H9 (cell line): ENCODE measurements around the gene PROSER3. TPM values are rescaled to one million over a fixed set of nuclear protein-coding genes. Genes with fewer than 3 reads are reported as not detected.

ENCODE experiments used
- DNase-seq: peaks from one replicate; pipeline ENCODE4 v3.0.0-alpha.2; 2017
- H2AFZ ChIP-seq: one replicate; pipeline ENCODE4 v1.6.1; 2013; ENCODE audit warnings: mild to moderate bottlenecking, low read length, control low read depth, moderate library complexity
- H2AK5ac ChIP-seq: 2 replicates; pipeline ENCODE4 v1.6.1; 2013; ENCODE audit warnings: low read length, control low read depth, mixed read lengths; ENCODE audit not compliant: insufficient read length
- H2BK120ac ChIP-seq: one replicate; pipeline ENCODE4 v1.6.1; 2013; ENCODE audit warnings: low read depth, mild to moderate bottlenecking, low read length, control low read depth, inconsistent platforms; ENCODE audit not compliant: poor library complexity, severe bottlenecking
- H2BK12ac ChIP-seq: 2 replicates; pipeline ENCODE4 v1.6.1; 2013; ENCODE audit warnings: low read length, control low read depth, mixed read lengths, low read depth; ENCODE audit not compliant: insufficient read length
- H2BK15ac ChIP-seq: 2 replicates; pipeline ENCODE4 v1.6.1; 2013; ENCODE audit warnings: low read depth, low read length, control low read depth
- H2BK20ac ChIP-seq: one replicate; pipeline ENCODE4 v1.6.1; 2013; ENCODE audit warnings: low read depth, mild to moderate bottlenecking, low read length, control low read depth, inconsistent platforms; ENCODE audit not compliant: poor library complexity, severe bottlenecking
- H2BK5ac ChIP-seq: 2 replicates; pipeline ENCODE4 v1.6.1; 2013; ENCODE audit warnings: low read length, control low read depth, mixed read lengths; ENCODE audit not compliant: insufficient read length
- H3K14ac ChIP-seq: 2 replicates; pipeline ENCODE4 v1.6.1; 2013; ENCODE audit warnings: low read length, control low read depth; ENCODE audit not compliant: insufficient read depth
- H3K18ac ChIP-seq: 2 replicates; pipeline ENCODE4 v1.6.1; 2013; ENCODE audit warnings: low read depth, mild to moderate bottlenecking, mixed read lengths, low read length, control low read depth; ENCODE audit not compliant: insufficient read length
- H3K23ac ChIP-seq: 2 replicates; pipeline ENCODE4 v1.6.1; 2013; ENCODE audit warnings: low read length, control low read depth, mixed read lengths, low read depth; ENCODE audit not compliant: insufficient read length
- H3K23me2 ChIP-seq: 2 replicates; pipeline ENCODE4 v1.6.1; 2013; ENCODE audit warnings: low read depth, mild to moderate bottlenecking, mixed read lengths, low read length, control low read depth; ENCODE audit not compliant: insufficient read length, poor library complexity, severe bottlenecking
- H3K27ac ChIP-seq: 2 replicates; pipeline ENCODE4 v1.5.1; 2013; ENCODE audit warnings: low read length, control low read depth, mixed read lengths, low read depth; ENCODE audit not compliant: insufficient read length
- H3K27me3 ChIP-seq: 2 replicates; pipeline ENCODE4 v1.6.1; 2013; ENCODE audit warnings: low read length, control low read depth, inconsistent platforms; ENCODE audit not compliant: insufficient read depth
- H3K4ac ChIP-seq: 2 replicates; pipeline ENCODE4 v1.6.1; 2013; ENCODE audit warnings: low read depth, mild to moderate bottlenecking, control low read depth, inconsistent platforms, low read length, moderate library complexity
- H3K4me1 ChIP-seq: 2 replicates; pipeline ENCODE4 v1.6.1; 2013; ENCODE audit warnings: low read length, control low read depth, inconsistent platforms; ENCODE audit not compliant: insufficient read depth
- H3K4me2 ChIP-seq: 2 replicates; pipeline ENCODE4 v1.6.1; 2013; ENCODE audit warnings: low read length, control low read depth, mixed read lengths; ENCODE audit not compliant: insufficient read length, insufficient read depth
- H3K56ac ChIP-seq: 2 replicates; pipeline ENCODE4 v1.6.1; 2013; ENCODE audit warnings: low read depth, mild to moderate bottlenecking, mixed read lengths, low read length, control low read depth; ENCODE audit not compliant: insufficient read length
- H3K79me1 ChIP-seq: 2 replicates; pipeline ENCODE4 v1.6.1; 2013; ENCODE audit warnings: low read depth, mild to moderate bottlenecking, moderate library complexity, low read length, control low read depth, inconsistent platforms; ENCODE audit not compliant: insufficient read depth, poor library complexity, severe bottlenecking
- H3K79me2 ChIP-seq: 2 replicates; pipeline ENCODE4 v1.6.1; 2013; ENCODE audit warnings: low read length, control low read depth, inconsistent platforms; ENCODE audit not compliant: insufficient read depth
- H3K9ac ChIP-seq: 2 replicates; pipeline ENCODE4 v1.6.1; 2013; ENCODE audit warnings: low read length, control low read depth, mixed read lengths; ENCODE audit not compliant: insufficient read length; ENCODE audit errors: extremely low read depth
- H3K9me3 ChIP-seq: one replicate; pipeline ENCODE4 v1.6.1; 2013; ENCODE audit warnings: low read depth, low read length, inconsistent platforms; ENCODE audit not compliant: control insufficient read depth
- H3T11ph ChIP-seq: one replicate; pipeline ENCODE4 v1.6.1; 2013; ENCODE audit warnings: mild to moderate bottlenecking, low read length, control low read depth, inconsistent platforms
- H4K20me1 ChIP-seq: one replicate; pipeline ENCODE4 v1.6.1; 2013; ENCODE audit not compliant: control insufficient read depth, insufficient read length, insufficient read depth
- H4K5ac ChIP-seq: 2 replicates; pipeline ENCODE4 v1.6.1; 2013; ENCODE audit warnings: low read depth, mild to moderate bottlenecking, mixed read lengths, low read length, control low read depth; ENCODE audit not compliant: insufficient read length
- H4K8ac ChIP-seq: replicated peaks from 2 replicates; pipeline ENCODE4 v1.6.1; 2013; ENCODE audit warnings: low read length, control low read depth, mixed read lengths, low read depth; ENCODE audit not compliant: insufficient read length
- H4K91ac ChIP-seq: 2 replicates; pipeline ENCODE4 v1.6.1; 2013; ENCODE audit warnings: low read depth, mild to moderate bottlenecking, moderate library complexity, mixed read lengths, low read length, control low read depth; ENCODE audit not compliant: insufficient read length
- H3K27ac Mint-ChIP-seq, 3 experiments: 2 replicates in 2 of 3; 3 replicates in 1 of 3; pipeline ENCODE4 v1.8.0; 2020 to 2021; ENCODE audit warnings: mixed read lengths in 3 of 3, mild to moderate bottlenecking in 1 of 3, moderate library complexity in 1 of 3
- H3K27me3 Mint-ChIP-seq: 2 replicates; pipeline ENCODE4 v1.8.0; 2021; ENCODE audit warnings: low read depth, mild to moderate bottlenecking, moderate library complexity, mixed read lengths
- H3K36me3 Mint-ChIP-seq, 3 experiments: 2 replicates in 2 of 3; 3 replicates in 1 of 3; pipeline ENCODE4 v1.8.0; 2020 to 2021; ENCODE audit warnings: low read depth in 3 of 3, mixed read lengths in 3 of 3; ENCODE audit not compliant: insufficient read depth in 1 of 3
- H3K4me1 Mint-ChIP-seq, 2 experiments: 2 replicates each; pipeline ENCODE4 v1.8.0; 2020; ENCODE audit warnings: mixed read lengths in 2 of 2
- H3K4me3 Mint-ChIP-seq, 2 experiments: 2 replicates in 1 of 2; 3 replicates in 1 of 2; pipeline ENCODE4 v1.8.0; 2020 to 2021; ENCODE audit warnings: mild to moderate bottlenecking in 2 of 2, mixed read lengths in 2 of 2, moderate library complexity in 1 of 2
- H3K9me3 Mint-ChIP-seq, 2 experiments: 2 replicates in 1 of 2; 3 replicates in 1 of 2; pipeline ENCODE4 v1.8.0; 2020; ENCODE audit warnings: mild to moderate bottlenecking in 2 of 2, mixed read lengths in 2 of 2, moderate library complexity in 1 of 2
- CTCF ChIP-seq: fragments of 200-600 bp; sonication (generic); conservative IDR thresholded peaks from 3 replicates; pipeline ENCODE4 v1.8.0; 2021; ENCODE audit warnings: antibody characterized with exemption, mild to moderate bottlenecking
- WGBS: extraction: QIAGEN DNeasy Blood & Tissue Kit; methylation state at CpG from one replicate; pipeline ENCODE4 v1.1.7; 2013; ENCODE audit warnings: missing lambda C conversion rate, low lambda C conversion rate, mixed read lengths; ENCODE audit not compliant: insufficient read length; ENCODE audit errors: extremely low coverage; 5-methylcytosine and 5-hydroxymethylcytosine counted together
- total RNA-seq: library from RNA; stranded (reverse); gene quantifications from 2 replicates; pipeline ENCODE4 v1.2.1, GENCODE V29; 2021

PROSER3 gene
- total RNA-seq, 1 experiment from 2014 or later, result 29.1 TPM

- no peak for TF ChIP-seq CTCF
- Mint-ChIP-seq H3K27ac (peak overlapping the region in 1 of 3 experiments; percentile 73; a peak in 1 of 7 replicates), H3K36me3 (peaks cover 0 to 11% (median 9%) of the 10 kb centered on the region in 3 experiments; a peak in 4 of 7 replicates), H3K27me3 (peaks cover 7% of the 10 kb centered on the region), H3K4me3 (peak overlapping the region; percentile 55 to 72), H3K9me3 (no peaks in the 10 kb centered on the region), H3K4me1 (peaks cover 12 to 23% of the 10 kb centered on the region in 2 experiments)
- DNase-seq, result no peak
- no peak overlapping the region for H4K5ac ChIP-seq
- H4K20me1 ChIP-seq, result no peaks in the 10 kb centered on the region
- no peak overlapping the region for H3K56ac ChIP-seq
- H4K91ac ChIP-seq, result no peak overlapping the region
- no peak overlapping the region for H2BK15ac ChIP-seq
- H3K27me3 ChIP-seq, result no peaks in the 10 kb centered on the region
- H3K79me1 ChIP-seq, result no peaks in the 10 kb centered on the region
- H2BK12ac ChIP-seq, result no peak overlapping the region
- peak overlapping the region; percentile 43 for H3K4me2 ChIP-seq
- no peak overlapping the region for H3K23ac ChIP-seq
- no peak overlapping the region for H2AFZ ChIP-seq
- no peak overlapping the region for H2BK20ac ChIP-seq
- no peak overlapping the region for H3K4ac ChIP-seq
- no peak overlapping the region for H4K8ac ChIP-seq
- H2BK5ac ChIP-seq, result no peak overlapping the region
- no peaks in the 10 kb centered on the region for H3K9me3 ChIP-seq
- H3K14ac ChIP-seq, result no peak overlapping the region
- no peak overlapping the region for H3K9ac ChIP-seq
- no peaks in the 10 kb centered on the region for H3K4me1 ChIP-seq
- H3T11ph ChIP-seq, result no peak overlapping the region
- peaks cover 15% of the 10 kb centered on the region for H3K23me2 ChIP-seq
- H3K27ac ChIP-seq, result no peak overlapping the region
- no peaks in the 10 kb centered on the region for H3K79me2 ChIP-seq
- no peak overlapping the region for H2BK120ac ChIP-seq
- no peak overlapping the region for H3K18ac ChIP-seq
- WGBS, result no CpG with 5 or more reads among the region's 17 CpGs
- no peak overlapping the region for H2AK5ac ChIP-seq
These were observed 2.8 kb upstream of the PROSER3 start for GRCh38 chr19:35755131-35755549.
